Measurements from ENCODE around the gene SMIM43. TPM values are rescaled to one million over a fixed set of nuclear protein-coding genes. Genes with fewer than 3 reads are reported as not detected.
A peak's percentile ranks its signal among the peaks of the same experiment; 100 is the strongest.

Gene SMIM43
- total RNA-seq, 1 experiment from 2014 or later: not detected

DNA sequence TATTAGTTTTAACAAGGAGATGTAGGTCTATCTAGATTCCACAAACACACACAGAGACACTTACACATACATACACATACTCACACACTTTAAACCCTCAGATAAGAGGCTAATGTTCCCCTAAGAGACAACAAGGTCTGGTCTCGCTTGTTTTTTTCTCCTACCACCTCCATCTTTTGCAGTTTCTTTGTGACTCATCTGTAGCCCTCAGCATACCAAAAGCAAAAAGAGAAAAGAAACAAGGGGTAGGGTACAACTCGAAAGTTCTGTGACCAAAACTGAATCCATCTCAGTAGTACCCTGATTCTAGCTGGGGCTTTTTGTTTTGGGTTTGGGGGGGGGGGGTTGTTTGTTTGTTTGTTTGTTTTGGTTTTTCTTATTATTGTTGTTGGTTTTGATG, 23.9 kb upstream of the SMIM43 start:
- Histone ChIP-seq H4K20me1 (ENCODE audit: low read length) (no peaks in the 10 kb centered on the region), H3K9me3 (ENCODE audit: low read length) (no peaks in the 10 kb centered on the region), H3K4me2 (ENCODE audit: low read length) (0 out of 2 replicates have a peak overlapping the region, but pooled peaks have one; percentile 75), H3K79me2 (ENCODE audit: low read length) (no peaks in the 10 kb centered on the region), H3K9ac (ENCODE audit: low read length) (no peak overlapping the region), H3K4me3 (ENCODE audit: low read length) (no peak overlapping the region), H3K4me1 (ENCODE audit: insufficient read depth, low read length) (peaks cover 38% of the 10 kb centered on the region), H3K27me3 (ENCODE audit: low read length) (no peaks in the 10 kb centered on the region), H3K36me3 (ENCODE audit: low read depth, low read length) (no peaks in the 10 kb centered on the region), H2AFZ (ENCODE audit: low read length) (no peak overlapping the region), H3F3A (ENCODE audit: low read length, unreplicated experiment) (peaks cover 3% of the 10 kb centered on the region), H3K27ac (ENCODE audit: low read length) (peak overlapping the region; percentile 59; the same call in 1 of the 2 replicates), H3K9me2 (replicated peaks; ENCODE audit: low read length) (no peaks in the 10 kb centered on the region)
- BruUV-seq (replicated peaks): no TSS peak
- DNase-seq (no peak), ATAC-seq (no peak)
- ChIA-PET POLR2A (ENCODE audit: unreplicated experiment) (no interaction called here), CTCF (no interaction called here)
- TF ChIP-seq EZH2 (IDR thresholded peaks at IDR 0.05; ENCODE audit: low read length, unreplicated experiment): no peak
- no peak for TF ChIP-seq CTCF (conservative IDR thresholded peaks at IDR 0.05; ENCODE audit: low read depth, low read length)
- no peak for TF ChIP-seq EZH2phosphoT487 (IDR thresholded peaks at IDR 0.05; ENCODE audit: borderline replicate concordance, low read length)
- intact Hi-C loops (cut with micrococcal nuclease): no loop called here

GRCh38 chr4:121786221-121786620, 21.3 kb upstream of the SMIM43 start:
- CTCF ChIA-PET: no interaction called here

More at GRCh38 chr4:121786221-121786620, 21.3 kb upstream of the SMIM43 start:
- ATAC-seq (no peak), DNase-seq (no peak)
- Histone ChIP-seq H3K9me3 (ENCODE audit: low read length) (no peaks in the 10 kb centered on the region), H3K9ac (ENCODE audit: low read length) (no peak overlapping the region), H3K36me3 (ENCODE audit: low read depth, low read length) (no peaks in the 10 kb centered on the region), H3K4me2 (ENCODE audit: low read length) (no peak overlapping the region), H3K79me2 (ENCODE audit: low read length) (no peaks in the 10 kb centered on the region), H3F3A (ENCODE audit: low read length, unreplicated experiment) (peaks cover 3% of the 10 kb centered on the region), H3K4me1 (ENCODE audit: insufficient read depth, low read length) (peaks cover 37% of the 10 kb centered on the region), H3K9me2 (replicated peaks; ENCODE audit: low read length) (no peaks in the 10 kb centered on the region), H3K27ac (ENCODE audit: low read length) (no peak overlapping the region), H2AFZ (ENCODE audit: low read length) (no peak overlapping the region), H3K4me3 (ENCODE audit: low read length) (no peak overlapping the region), H3K27me3 (ENCODE audit: low read length) (no peaks in the 10 kb centered on the region), H4K20me1 (ENCODE audit: low read length) (no peaks in the 10 kb centered on the region)
- TF ChIP-seq EZH2phosphoT487 (IDR thresholded peaks at IDR 0.05; ENCODE audit: borderline replicate concordance, low read length) (no peak), CTCF (conservative IDR thresholded peaks at IDR 0.05; ENCODE audit: low read depth, low read length) (no peak), EZH2 (IDR thresholded peaks at IDR 0.05; ENCODE audit: low read length, unreplicated experiment) (no peak)
- intact Hi-C loops (cut with micrococcal nuclease): no loop called here
- BruUV-seq (replicated peaks): no TSS peak
- POLR2A ChIA-PET (ENCODE audit: unreplicated experiment): no interaction called here

Data from PC-3 (cell line).